ENCODE results near the gene JUN.
"Not testable (repeated sequence)": the region's sequence is repeated elsewhere in the genome, so short reads cannot be mapped to it uniquely, and the experiment has no call there.

DNA sequence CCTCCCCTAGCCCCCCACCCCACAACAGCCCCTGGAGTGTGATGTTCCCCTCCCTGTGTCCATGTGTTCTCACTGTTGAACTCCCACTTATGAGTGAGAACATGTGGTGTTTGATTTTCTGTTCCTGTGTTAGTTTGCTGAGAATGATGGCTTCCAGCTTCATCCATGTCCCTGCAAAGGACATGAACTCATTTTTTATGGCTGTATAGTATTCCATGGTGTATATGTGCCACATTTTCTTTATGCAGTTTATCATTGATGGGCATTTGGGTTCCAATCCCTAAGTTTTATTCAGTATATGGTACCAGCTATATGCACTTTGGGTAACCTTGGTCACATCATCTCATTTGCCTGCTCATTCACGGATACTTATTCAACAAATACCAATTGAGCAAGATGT, 17.4 kb upstream of the JUN start:
- TF ChIP-seq POLR2A, EP300 (IDR thresholded peaks at IDR 0.05): not testable (repeated sequence)
- TF ChIP-seq, protein P1, sequence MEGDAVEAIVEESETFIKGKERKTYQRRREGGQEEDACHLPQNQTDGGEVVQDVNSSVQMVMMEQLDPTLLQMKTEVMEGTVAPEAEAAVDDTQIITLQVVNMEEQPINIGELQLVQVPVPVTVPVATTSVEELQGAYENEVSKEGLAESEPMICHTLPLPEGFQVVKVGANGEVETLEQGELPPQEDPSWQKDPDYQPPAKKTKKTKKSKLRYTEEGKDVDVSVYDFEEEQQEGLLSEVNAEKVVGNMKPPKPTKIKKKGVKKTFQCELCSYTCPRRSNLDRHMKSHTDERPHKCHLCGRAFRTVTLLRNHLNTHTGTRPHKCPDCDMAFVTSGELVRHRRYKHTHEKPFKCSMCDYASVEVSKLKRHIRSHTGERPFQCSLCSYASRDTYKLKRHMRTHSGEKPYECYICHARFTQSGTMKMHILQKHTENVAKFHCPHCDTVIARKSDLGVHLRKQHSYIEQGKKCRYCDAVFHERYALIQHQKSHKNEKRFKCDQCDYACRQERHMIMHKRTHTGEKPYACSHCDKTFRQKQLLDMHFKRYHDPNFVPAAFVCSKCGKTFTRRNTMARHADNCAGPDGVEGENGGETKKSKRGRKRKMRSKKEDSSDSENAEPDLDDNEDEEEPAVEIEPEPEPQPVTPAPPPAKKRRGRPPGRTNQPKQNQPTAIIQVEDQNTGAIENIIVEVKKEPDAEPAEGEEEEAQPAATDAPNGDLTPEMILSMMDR (IDR thresholded peaks at IDR 0.05): not testable (repeated sequence)
